NCI-H82 (cell line): ENCODE data around the gene CSNK2A1.

Experiments
- DNase-seq: peaks from one replicate; lab custom pipeline; 2025; lab: John Stamatoyannopoulos, UW

CSNK2A1 gene

GRCh38 chr20:564192-564591 is 20.6 kb upstream of the CSNK2A1 start:
- no peak for DNase-seq

DNA sequence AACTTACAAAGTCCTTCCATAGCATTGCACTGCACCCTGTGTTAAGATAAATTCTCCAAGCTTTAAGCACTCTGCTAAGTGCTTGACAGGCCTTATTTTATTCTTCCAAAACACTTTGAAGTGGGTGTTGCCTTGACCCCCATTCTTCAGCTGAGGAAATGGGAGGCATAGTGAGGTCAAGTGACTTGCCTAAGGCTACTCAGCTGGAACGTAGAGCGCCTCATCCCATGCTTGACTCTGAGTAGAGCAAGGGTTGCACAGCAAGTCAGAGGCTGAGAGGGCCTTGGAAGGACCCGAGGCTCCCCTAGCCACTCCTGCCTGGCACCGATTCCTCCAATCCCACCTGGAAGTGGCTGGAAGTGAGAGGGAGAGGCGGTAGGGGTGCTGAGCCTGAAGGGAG is 19.6 kb upstream of the CSNK2A1 start:
- no peak for DNase-seq

DNA sequence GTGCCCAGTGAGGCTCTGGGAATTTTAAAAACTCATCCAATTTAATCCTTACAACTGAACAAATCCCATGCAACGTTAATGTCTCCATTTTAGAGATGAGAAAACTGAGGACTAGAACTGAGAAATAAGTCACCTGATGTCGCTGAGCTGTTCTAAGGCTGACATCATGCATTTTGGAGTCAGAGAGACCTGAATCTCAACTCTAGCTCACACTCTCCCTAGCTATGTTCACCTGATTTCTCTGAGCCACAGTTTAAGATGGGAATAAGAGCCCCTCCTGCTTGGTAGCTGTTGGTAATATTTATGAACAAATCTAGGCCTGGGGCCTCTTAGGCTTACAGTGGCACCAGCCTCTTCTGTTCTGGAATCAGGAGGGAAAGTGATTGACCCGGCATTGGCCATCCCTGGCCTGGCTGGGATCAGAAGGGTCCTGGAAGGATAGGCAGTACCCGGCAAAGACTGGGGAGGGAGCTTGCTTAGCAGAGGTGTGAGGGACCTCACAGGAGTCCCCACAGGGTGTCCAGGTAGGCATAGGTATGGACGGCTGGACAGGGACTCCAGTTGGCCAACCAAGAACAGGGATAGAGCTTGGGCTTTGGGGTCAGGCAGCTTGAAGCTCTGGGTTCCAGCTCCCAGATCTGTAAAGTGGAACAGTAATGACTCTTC is 18.8 kb upstream of the CSNK2A1 start:
- no peak for DNase-seq

DNA sequence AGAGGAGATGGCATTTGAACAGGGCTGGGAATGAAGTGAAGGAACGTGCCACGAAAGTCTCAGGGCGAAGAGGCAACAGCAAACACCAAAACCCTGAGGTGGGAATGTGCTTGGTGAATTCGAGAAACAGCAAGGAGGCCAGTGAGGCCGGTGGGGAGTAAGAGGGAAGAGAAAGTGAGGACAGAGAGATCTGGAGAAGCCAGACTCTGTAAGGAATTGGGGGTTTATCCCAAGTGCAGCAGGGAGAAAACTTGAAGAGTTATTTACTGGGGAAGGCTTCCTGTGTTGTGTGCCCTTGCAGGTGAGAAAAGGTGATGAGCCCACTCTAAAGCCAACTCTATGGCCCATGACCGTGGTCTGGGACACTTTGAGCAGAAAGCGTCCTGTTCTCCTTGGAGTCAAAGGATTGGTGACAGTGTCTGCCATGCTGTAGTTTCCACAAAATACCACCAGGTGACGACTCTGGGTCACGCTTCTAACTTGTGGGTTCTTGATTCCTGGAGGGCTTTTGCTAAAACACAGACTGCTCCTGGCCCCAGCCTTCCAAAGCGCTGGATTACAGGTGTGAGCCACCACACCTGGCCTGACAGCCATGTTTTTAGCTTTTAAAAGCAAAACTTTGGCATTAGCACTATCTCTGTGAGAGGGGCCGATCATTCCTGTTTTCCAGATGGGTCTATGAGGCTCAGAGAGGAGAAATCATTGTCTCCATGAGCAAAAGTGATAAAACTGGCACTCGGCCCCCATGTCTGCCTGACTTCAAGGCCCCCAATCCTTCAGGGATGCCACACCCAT is 18.0 kb upstream of the CSNK2A1 start:
- DNase-seq, result peak; percentile 88

DNA sequence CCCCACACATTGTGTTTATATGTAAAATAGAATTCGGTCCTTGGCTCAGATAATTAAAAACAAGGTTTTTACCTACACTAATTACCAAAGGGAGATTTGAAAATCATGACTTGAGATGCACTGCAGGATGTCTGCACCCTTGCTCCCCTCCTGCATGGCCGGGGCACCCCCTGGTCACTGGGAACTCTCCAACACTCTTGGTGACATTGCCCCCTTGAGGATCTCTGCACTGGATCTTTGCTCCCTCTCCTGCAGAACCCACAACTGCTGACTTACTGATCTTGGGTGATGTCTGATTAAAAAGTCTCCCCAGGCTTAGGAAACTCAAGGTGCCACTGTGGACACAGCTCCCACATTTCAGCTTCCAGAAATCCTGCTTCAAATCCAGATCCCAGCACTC is 17.1 kb upstream of the CSNK2A1 start:
- peak; percentile 21 for DNase-seq

- DNase-seq, result no peak
Observed at GRCh38 chr20:558117-558516, 14.5 kb upstream of the CSNK2A1 start.

- no peak for DNase-seq
Observed at GRCh38 chr20:556984-557383, 13.4 kb upstream of the CSNK2A1 start.

- DNase-seq, result peak; percentile 90
Observed at GRCh38 chr20:555976-556385, 12.4 kb upstream of the CSNK2A1 start.

- no peak for DNase-seq
Observed at GRCh38 chr20:550611-551010, 7.0 kb upstream of the CSNK2A1 start.

DNA sequence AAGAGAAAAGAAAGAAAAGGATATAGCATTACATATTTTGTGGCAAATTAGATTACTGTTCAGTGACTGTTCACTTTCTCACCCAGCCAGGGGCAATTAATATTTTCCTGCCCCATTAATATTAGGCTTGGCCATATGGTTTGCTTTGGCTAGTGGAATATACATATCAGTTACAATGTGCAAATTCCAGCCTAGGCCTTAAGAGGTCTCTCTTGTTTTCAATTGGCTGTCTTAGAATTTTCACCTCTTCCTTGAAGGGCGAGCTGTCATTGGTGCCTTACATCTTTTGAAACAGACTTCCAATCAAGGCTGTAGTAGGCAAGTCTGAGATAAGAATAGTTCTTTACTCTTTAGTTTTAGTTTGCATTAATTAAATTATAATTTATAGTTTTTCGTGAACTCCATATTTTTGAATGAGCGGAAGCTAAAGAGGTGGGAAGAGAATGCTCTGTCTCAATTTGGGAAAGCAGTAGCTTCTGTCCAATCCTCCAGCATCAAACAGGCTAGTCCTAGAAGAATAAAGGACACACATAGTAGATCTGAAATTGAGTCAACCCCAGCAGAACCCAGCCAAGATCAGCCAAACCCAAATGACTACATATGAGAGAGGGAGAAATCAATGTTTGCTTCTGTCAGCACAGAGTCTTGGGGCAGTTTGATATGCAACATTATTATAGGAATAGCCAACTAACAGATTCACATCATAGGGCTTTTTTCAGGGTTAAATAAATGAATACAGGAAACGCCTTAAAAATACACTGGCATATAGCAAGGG is 6.3 kb upstream of the CSNK2A1 start:
- DNase-seq, result peak; percentile 19

DNA sequence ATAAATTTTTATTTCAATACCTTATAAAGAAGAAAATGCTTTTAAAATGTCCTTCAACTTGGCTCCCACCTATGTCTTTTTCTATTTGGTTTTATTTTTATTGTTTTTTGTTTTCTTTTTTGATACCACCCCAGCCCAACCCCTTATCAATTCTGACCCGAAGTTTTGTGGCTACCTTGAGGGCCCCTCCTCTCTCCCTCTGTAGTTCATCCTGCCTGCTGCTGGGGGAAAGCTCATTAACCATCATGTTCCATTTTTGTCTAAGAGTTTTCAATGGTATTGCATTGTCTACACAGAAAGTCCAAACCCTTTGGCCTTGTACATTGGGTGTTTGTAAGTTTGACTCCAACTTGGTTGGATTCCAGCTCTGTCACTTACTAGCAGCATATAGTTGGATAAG is 5.3 kb upstream of the CSNK2A1 start:
- DNase-seq, result no peak

DNA sequence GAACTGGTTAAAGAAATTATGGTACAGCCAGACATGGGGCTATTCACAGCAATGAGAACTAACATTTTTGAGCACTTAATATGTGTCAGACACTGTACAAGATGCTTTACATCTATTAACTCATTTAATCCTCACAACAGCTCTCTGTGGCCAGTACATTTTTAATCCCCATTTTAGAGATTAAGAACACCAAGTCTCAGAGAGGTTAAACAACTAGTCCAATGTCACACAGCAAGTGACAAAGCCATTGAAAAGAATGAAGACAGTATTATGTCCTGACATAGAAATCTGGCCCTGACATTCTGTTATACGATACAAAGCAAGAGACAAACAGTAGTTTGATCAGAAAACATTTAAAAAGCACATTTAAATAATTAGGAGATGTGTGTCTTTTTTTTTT is 3.8 kb upstream of the CSNK2A1 start:
- no peak for DNase-seq

DNA sequence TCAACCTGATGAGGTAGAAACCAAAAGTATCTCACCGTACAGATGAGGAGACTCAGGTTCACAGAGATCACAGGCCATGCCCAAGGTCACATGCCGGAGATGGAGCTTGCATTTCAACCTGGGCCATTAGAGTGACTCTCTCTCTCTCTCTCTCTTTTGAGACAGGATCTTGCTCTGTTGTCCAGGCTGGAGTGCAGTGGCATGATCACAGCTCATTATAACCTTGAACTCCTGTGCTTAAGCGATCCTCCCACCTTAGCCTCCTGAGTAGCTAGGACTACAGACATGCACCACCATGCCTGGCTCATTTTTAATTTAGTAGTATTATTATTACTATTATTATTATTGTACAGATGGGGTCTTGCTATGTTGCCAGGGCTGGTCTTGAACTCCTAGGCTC is 2.8 kb upstream of the CSNK2A1 start:
- no peak for DNase-seq

DNA sequence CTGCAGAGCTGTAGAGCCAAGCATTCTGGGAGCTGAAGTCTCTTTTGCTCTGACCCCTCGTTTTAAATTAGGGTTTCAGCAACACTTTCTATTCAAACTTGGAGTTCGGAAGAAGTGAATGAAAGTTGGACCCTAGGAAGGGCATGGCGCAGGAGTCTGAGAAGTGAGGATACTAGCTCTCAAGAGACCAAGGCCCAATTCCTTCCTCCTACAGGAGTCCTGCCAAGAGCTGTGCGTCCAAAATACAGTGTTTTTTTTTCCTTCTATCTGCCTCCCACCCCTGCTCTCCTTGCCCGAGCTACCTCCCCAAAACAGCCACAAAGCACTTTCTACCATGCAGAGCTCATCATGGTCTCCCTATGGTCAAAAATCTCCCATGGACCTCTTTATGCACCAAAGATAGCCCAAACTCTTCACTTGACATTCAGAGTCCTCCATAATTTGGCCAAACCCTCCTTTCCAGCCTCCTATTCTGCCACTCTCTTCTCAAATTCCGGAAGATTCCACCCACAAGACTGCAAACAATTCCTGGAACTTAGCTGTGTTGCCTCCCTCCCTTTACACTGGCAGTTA is 649 bp upstream of the CSNK2A1 start:
- no peak for DNase-seq

- DNase-seq, result peak; percentile 74
Observed at GRCh38 chr20:542777-543368, 717 bp downstream of the CSNK2A1 start.

GRCh38 chr20:540391-541201 is 3.0 kb downstream of the CSNK2A1 start:
- DNase-seq, result no peak

DNA sequence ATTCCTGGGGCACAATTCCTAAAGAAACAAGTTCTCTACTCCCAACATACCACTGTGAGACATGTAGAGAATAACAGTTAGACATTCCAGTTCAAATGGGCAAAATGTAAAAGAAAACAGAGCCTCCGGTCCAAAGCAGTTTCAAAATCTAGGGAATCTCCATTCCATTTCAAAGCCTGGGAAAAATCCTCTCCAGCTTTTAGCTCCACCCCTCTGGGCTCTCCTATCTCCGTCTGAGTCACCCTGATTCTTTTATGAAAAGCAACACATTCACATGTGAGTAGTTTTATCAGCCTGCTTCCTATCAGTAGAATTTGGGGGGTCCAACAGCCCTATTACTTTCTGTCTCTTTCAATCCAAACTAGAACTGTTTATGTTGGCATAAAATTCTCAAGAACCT is 3.7 kb downstream of the CSNK2A1 start:
- peak; percentile 19 for DNase-seq

GRCh38 chr20:539191-539590 is 4.4 kb downstream of the CSNK2A1 start:
- DNase-seq, result peak; percentile 44

GRCh38 chr20:537983-538382 is 5.6 kb downstream of the CSNK2A1 start:
- no peak for DNase-seq

DNA sequence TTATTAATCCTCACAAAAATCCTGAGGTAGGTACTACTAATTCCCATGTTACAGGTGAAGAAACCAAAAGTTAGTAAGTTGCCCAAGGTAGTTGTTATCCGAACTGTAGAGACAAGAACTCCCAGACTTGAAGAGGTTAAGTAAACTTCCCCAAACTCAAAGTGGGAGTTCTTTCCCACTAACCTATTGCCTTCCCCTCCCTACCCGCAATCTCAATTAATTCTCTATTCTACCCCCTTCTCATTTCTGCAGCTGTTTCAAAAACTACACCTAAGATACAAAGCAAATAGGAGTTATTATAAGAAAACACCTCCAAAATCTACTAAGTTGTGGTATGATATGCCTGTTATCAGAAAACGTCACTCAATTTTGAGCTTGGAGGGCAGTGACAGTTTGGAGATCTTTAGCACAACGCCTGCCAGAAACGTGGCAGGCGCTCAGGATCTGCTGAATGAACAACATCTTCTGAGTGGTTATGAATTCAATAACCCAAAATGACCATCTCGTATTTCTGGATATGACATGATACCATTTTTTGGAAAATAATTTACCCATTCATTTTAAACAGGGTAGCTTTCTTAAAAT is 7.1 kb downstream of the CSNK2A1 start:
- DNase-seq, result no peak

DNA sequence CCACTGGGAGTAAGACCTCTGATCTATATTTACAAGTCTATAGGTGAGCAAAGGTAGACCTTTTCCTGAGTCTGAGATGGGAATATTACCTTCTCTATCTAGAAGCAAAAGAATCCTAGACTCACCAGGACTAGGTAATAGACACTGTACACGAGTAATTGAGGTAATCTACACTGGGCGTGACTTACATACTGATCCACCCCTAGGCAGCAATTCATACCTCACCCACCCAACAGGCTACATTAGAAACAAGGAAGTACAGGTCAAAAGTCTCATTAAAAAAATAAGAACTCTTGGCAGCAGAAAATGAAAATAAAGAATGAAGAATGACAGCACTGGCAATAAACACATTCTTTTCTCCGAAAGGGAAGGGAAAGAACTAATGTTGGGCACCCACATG is 7.6 kb downstream of the CSNK2A1 start:
- no peak for DNase-seq
